HG03097 (cell line): Measurements from ENCODE around the gene AIG1.
"Not testable (repeated sequence)": the region's sequence is repeated elsewhere in the genome, so short reads cannot be mapped to it uniquely, and the experiment has no call there.

Experiments
- ATAC-seq: cut with Tn5 transposase; IDR thresholded peaks from one replicate; pipeline ENCODE4 v1.9.1; 2021; ENCODE audit not compliant: unreplicated experiment, low FRiP score

The AIG1 gene

DNA sequence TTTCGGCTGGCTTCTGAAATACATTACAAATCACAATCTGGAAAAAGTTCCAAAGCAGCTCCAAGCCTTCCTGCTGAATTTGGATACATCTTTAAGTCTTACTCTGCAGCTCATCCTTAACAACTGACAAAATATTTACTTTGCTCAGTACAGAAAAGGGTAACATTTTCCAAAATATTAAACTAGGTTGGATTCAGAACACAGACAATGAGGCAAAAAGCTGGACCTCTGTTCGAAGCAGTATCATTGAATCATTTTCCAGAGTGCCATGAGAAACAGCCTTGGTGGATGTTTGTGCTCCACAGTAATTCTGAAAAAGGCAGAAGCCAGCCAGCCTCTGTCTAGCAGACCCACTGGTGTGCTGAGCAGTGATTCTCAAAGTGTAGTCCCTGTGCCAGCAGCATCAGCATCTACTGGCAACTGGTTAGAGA is 162.1 kb downstream of the AIG1 start:
- ATAC-seq, result no peak

- ATAC-seq, result no peak
These were observed 163.2 kb downstream of the AIG1 start for GRCh38 chr6:143223895-143224294.

DNA sequence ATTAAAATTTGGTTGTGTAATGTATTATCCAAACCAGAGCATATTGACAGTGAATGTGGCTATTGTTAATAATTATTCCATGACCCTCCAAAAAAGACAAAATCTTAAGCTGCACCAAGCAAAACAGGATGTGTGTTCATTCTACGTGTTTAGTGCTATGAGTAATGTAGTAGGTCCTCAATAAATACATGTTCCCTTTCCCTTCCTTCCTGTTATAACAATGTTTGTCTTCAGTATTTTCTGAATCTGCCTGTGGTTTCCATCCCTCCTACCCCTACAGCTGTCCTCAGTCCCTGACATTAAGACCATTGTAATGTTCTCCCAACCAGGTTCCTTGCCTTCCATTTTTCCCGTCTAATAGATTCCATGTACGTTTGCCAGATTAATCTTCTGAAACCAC is 163.8 kb downstream of the AIG1 start:
- ATAC-seq, result no peak

DNA sequence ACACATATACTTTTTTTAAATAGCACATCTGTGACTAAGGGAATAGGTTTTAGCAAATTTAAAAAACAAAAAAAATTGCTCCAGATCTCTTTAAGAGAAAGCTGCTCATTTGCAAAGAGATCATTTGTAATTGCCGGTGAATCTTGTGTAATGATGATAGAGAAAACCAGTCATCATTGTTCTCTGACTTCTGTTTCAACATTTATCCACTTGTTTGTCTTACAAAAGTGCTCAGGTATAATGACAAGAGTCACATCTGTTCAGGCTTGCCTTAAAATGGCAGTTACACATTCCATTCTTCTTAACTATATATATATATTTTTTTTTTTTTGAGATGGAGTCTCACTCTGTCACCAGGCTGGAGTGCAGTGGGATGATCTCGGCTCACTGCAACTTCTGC is 165.2 kb downstream of the AIG1 start:
- no peak for ATAC-seq

- ATAC-seq, result no peak
These were observed 167.0 kb downstream of the AIG1 start for GRCh38 chr6:143227675-143228074.

GRCh38 chr6:143229400-143229799 is 168.7 kb downstream of the AIG1 start:
- ATAC-seq, result no peak

DNA sequence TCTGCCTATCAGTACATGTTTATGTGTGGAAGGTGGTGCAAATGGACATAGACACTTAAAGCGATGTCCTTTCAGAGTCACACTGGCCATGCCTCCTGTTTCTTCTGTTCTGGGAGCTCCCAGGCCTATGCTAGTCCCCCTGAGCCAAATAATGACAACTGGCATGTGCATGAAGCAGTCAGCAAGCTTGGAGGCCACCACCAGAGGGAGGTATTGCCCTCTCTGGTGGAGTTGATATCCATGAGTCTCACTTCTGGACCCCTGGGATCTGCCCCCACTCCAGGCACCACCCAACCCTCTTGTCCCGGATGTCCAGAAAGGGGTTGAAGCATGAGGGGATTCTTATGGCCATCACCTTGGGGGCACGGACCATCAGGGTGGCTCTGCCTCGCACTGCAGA is 172.2 kb downstream of the AIG1 start:
- ATAC-seq, result no peak

- ATAC-seq, result no peak
These were observed 173.0 kb downstream of the AIG1 start for GRCh38 chr6:143233554-143234285.

DNA sequence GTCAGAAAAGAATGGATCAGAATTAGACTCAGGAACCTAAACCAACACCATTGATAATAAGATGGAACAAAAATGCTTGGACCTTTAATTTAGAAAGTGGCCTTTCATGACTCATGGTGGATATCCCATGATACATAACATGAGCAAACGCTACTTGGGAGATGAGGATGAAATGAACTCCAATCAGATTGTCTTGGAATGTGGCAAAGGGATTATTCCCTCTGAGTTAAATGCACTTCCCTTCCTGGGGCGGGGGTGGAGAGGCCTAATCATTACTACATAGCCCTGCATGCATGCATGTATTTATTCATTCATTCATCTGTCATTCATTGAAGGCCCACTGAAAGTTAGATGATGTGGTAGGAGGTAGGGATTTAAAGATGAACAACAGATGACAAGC is 174.0 kb downstream of the AIG1 start:
- no peak for ATAC-seq

GRCh38 chr6:143236151-143236798 is 175.6 kb downstream of the AIG1 start:
- ATAC-seq, result no peak

- no peak for ATAC-seq
These were observed 177.6 kb downstream of the AIG1 start for GRCh38 chr6:143238306-143238705.

GRCh38 chr6:143241111-143241510 is 180.4 kb downstream of the AIG1 start:
- ATAC-seq, result no peak

GRCh38 chr6:143241911-143242310 is 181.2 kb downstream of the AIG1 start:
- no peak for ATAC-seq

GRCh38 chr6:143243786-143244185 is 183.1 kb downstream of the AIG1 start:
- no peak for ATAC-seq

DNA sequence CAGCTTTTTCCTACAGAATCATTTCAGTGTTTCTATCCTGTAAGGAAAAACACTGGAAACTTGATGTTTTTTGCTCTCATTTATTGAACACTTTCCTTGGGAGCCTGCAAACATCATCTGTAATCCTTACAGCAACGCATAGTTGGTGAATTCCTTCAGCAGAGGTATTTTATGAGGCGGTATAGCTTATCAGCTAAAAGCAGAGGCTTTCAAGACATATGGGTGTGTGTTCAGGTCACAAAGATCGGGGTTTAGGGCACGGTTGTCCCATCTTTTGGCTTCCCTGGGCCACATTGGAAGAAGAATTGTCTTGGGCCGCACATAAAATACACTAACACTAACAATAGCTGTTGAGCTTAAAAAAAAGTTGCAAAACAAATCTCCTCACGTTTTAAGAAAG is 185.0 kb downstream of the AIG1 start:
- ATAC-seq, result no peak

DNA sequence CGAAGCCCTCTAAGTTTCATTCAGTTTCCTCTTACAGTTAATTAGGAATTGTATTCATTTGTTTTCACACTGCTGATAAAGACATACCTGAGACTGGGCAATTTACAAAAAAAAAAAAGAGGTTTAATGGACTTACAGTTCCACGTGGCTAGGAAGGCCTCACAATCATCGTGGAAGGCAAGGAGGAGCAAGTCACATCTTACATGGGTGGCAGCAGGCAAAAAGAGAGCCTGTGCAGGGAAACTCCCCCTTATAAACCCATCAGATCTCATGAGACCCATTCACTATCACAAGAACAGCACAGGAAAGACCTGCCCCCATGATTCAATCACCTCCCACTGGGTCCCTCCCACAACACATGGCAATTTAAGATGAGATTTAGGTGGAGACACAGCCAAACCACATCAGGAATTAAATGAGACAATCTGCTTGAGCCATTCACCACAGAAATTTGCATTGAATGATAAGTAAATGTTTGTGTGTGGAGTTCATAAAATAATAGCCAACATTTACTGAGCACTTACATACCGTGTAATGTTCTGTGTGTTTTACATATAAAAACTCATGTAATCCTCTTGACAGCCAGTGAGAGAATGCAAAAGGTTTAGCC is 185.6 kb downstream of the AIG1 start:
- not testable (repeated sequence) for ATAC-seq

- no peak for ATAC-seq
These were observed 186.9 kb downstream of the AIG1 start for GRCh38 chr6:143247586-143247985.

GRCh38 chr6:143248359-143248758 is 187.7 kb downstream of the AIG1 start:
- no peak for ATAC-seq

DNA sequence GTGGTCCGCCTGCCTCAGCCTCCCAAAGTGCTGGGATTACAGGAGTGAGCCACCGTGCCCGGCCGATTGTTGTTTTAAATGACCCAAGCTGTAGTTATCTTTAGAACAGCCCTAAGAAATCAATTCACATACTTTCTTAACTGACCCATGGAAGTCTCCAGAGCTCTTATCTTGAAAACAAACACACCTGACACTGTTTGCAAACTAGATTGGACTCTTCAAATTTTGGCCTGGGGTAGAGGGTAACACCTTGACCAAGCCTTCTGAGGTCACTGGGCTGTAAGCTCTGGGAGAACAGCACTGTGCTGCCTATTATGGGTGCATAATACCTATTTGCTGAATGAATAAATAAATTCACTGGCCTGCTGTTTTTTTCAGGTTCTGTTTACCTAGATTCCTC is 190.6 kb downstream of the AIG1 start:
- ATAC-seq, result no peak

- ATAC-seq, result no peak
These were observed 192.3 kb downstream of the AIG1 start for GRCh38 chr6:143252961-143253360.

DNA sequence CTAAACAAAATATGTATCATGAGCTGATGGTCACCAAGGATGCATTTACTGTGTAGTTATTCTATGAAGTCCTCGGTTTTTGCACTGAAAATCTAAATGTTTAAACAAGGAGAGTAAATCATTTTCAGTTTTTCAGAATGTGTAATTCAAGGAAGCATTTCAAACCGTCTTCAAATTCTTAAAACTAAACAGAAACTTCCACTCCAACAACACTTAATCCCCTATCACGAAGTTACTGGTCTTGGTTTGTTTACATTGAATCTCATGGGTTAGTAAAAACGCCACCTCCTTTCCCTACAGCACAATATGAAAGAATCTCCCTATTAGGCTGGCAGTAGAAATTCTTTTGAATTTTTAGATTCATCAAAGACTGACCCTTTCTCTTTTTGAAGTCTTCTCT is 192.9 kb downstream of the AIG1 start:
- no peak for ATAC-seq

DNA sequence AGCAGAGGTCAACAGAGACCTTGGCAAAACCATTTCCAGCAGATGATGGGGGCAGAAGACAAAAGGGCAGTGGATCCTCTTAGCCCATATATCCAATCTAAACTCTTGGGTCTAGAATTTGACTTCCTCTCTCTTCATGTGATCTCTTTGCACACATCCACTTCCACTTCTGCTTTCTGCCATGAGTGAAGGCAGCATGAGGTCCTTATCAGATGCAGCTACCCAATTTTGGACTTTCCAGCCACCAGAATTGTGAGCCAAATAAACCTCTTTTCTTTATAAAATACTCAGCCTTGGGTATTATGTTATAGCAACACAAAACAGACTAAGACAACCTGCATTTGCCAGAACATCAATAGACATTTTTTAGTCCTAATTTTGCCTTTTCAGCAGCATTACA is 198.3 kb downstream of the AIG1 start:
- no peak for ATAC-seq
